Measurements from ENCODE around the gene HOXC13. TPM values are rescaled to one million over a fixed set of nuclear protein-coding genes. Genes with fewer than 3 reads are reported as not detected.

HOXC13 gene
- total RNA-seq, 1 experiment from 2014 or later: not detected

DNA sequence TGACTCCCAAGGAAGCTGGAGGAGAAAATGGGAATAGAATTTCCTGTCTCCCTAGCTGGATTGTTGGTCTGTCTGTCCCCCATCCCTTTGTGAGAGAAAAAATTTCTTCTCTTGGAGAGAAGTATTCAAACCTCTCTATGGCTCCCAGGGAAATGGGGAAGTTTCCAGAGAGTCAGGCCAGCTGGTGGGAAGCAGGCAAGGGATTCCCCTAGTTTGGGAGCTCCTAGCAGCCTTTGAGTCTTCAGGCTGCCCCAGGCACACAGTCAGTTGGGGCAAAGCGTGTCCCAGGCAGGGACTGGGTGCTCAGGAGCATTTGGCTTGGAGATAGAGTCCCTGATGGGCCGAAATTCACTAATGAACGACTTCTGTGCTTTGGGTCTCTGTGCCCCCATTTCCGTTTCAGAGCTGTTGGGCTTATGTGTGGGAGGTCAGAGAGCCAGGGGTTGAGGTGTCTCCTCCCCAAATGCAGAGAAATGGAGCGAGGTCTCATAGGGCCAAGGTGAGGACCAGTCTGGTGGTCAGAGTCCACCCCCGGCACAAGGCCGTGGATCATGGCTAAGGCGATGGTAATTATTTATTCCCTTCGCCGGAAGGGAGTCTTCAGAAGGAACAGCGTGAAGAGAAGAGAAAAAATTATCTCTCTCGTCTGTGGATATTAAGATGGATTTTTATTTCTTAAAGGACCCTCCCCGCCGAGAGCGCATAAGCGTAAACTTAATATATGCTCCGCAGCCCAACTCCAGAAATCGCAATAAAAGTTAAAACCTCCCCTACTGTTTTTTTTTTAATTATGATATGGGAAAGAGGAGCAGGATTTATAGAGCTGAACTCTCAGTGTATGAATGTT, 54.8 kb downstream of the HOXC13 start:
- peaks cover 100% of the 10 kb centered on the region for H3K27me3 Mint-ChIP-seq (ENCODE audit: unreplicated experiment)

DNA sequence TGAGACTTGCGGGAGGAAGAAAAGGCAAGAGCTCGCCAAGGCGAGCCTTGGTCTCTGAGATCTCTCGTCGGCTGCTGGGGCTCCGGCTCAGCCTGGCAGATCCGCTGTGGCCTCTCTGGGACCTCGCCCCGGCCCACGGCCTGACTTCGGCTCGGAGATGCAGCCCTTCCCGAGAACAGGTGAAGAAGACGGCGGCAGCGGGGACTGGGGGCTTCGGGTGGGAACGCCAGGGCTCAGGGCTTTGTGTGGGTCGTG, 55.3 kb downstream of the HOXC13 start:
- Mint-ChIP-seq H3K27me3 (ENCODE audit: unreplicated experiment) (peaks cover 100% of the 10 kb centered on the region), H3K4me3 (ENCODE audit: low read depth, unreplicated experiment) (peak overlapping the region; percentile 64), H3K27ac (ENCODE audit: unreplicated experiment) (no peak overlapping the region), H3K9me3 (ENCODE audit: low read depth, unreplicated experiment) (no peaks in the 10 kb centered on the region), H3K4me1 (ENCODE audit: low read depth, unreplicated experiment) (peaks cover 48% of the 10 kb centered on the region), H3K36me3 (ENCODE audit: insufficient read depth, unreplicated experiment) (peaks cover 15% of the 10 kb centered on the region)
- BruUV-seq (replicated peaks): no TSS peak
- TF ChIP-seq, protein P1, sequence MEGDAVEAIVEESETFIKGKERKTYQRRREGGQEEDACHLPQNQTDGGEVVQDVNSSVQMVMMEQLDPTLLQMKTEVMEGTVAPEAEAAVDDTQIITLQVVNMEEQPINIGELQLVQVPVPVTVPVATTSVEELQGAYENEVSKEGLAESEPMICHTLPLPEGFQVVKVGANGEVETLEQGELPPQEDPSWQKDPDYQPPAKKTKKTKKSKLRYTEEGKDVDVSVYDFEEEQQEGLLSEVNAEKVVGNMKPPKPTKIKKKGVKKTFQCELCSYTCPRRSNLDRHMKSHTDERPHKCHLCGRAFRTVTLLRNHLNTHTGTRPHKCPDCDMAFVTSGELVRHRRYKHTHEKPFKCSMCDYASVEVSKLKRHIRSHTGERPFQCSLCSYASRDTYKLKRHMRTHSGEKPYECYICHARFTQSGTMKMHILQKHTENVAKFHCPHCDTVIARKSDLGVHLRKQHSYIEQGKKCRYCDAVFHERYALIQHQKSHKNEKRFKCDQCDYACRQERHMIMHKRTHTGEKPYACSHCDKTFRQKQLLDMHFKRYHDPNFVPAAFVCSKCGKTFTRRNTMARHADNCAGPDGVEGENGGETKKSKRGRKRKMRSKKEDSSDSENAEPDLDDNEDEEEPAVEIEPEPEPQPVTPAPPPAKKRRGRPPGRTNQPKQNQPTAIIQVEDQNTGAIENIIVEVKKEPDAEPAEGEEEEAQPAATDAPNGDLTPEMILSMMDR (IDR thresholded peaks at IDR 0.05; ENCODE audit: unreplicated experiment): no peak
- intact Hi-C loops (cut with micrococcal nuclease; ENCODE audit: unreplicated experiment): no loop called here
- DNase-seq: no peak
- CTCF ChIA-PET: no interaction called here

More for the DNA sequence above, 54.8 kb downstream of the HOXC13 start:
- peaks cover 15% of the 10 kb centered on the region for H3K36me3 Mint-ChIP-seq (ENCODE audit: insufficient read depth, unreplicated experiment)
- no TSS peak for BruUV-seq (replicated peaks)
- H3K4me1 Mint-ChIP-seq (ENCODE audit: low read depth, unreplicated experiment): peaks cover 53% of the 10 kb centered on the region
- H3K4me3 Mint-ChIP-seq (ENCODE audit: low read depth, unreplicated experiment): peak overlapping the region; percentile 64
- CTCF ChIA-PET: interaction anchor here (1.2 kb wide), 1 partner anchor 37 kb away, joined by 3 read pairs; no protein-coding TSS in a partner anchor
- H3K9me3 Mint-ChIP-seq (ENCODE audit: low read depth, unreplicated experiment): no peaks in the 10 kb centered on the region
- no peak for DNase-seq
- no peak overlapping the region for H3K27ac Mint-ChIP-seq (ENCODE audit: unreplicated experiment)
- TF ChIP-seq, protein P1 (IDR thresholded peaks at IDR 0.05; ENCODE audit: unreplicated experiment): no peak
- intact Hi-C loops (cut with micrococcal nuclease; ENCODE audit: unreplicated experiment): no loop called here

DNA sequence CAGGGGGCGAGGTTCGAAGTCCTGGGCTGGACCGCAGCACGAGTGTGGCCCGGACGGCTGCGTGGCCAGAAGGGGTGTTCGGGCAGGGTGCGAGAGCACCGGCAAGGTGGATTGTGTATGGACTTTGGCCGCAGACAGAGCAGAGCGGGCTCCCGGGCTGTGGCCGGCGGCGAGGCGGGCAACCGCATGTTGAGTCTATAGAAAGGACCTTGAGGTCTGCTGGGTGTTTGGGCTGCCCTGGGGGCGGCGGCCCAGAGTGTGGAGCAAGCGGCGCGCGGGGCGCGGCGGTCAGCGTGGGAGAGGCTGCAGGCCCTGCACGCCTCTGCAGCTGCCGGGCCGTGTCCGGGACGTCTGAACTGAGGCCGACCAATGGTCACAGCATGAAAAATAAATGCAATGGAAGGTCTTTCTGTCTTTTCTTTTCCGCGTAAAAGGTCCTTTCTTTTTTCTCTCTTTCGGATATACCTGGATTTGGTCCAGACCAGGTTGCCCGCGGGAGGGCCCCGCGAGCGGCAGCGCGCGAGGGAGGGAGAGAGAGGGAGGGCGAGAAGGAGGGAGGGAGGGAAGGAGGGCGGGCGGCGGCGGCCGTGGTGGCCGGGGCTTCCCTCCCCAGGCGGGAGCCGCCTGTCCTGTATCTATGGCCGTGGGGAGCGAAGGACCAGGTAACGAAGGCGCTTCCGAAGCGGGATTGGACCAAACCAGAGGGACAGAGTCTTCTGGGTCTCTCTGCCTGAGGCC, 55.8 kb downstream of the HOXC13 start:
- peaks cover 98% of the 10 kb centered on the region for H3K27me3 Mint-ChIP-seq (ENCODE audit: unreplicated experiment)
- no peaks in the 10 kb centered on the region for H3K9me3 Mint-ChIP-seq (ENCODE audit: low read depth, unreplicated experiment)
- DNase-seq: no peak
- H3K4me1 Mint-ChIP-seq (ENCODE audit: low read depth, unreplicated experiment): peaks cover 43% of the 10 kb centered on the region
- TF ChIP-seq, protein P1 (IDR thresholded peaks at IDR 0.05; ENCODE audit: unreplicated experiment): no peak
- peak overlapping the region; percentile 64 for H3K4me3 Mint-ChIP-seq (ENCODE audit: low read depth, unreplicated experiment)
- CTCF ChIA-PET: interaction anchor here (0.6 kb wide), 2 partner anchors 8 to 194 kb away, joined by 4 to 6 read pairs; partner anchors contain the start of gene SMUG1
- H3K36me3 Mint-ChIP-seq (ENCODE audit: insufficient read depth, unreplicated experiment): peaks cover 15% of the 10 kb centered on the region
- intact Hi-C loops (cut with micrococcal nuclease; ENCODE audit: unreplicated experiment): no loop called here
- peak overlapping the region; percentile 59 for H3K27ac Mint-ChIP-seq (ENCODE audit: unreplicated experiment)
- no TSS peak for BruUV-seq (replicated peaks)

DNA sequence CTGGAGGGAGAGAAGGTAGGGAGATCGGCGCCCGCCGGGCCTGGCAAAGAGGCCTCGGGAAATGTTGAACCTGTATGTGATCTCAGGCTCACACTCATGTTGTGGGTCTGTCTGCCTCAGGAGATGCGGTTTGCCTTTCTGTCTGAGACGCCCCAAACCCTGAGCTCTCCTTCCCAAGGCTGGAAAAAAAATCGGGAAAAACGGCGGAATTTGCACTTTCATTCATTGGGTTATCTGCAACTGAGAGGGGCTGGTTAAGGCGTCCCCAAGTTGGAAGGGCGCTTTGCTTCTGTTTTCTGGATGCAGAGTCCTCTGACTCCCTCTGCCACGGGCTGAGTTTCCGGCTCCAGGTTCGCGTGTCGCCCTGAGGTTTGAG, 56.4 kb downstream of the HOXC13 start:
- CTCF ChIA-PET: interaction anchor here (0.6 to 0.7 kb wide), 2 partner anchors 14 to 194 kb away, joined by 6 read pairs; partner anchors contain the start of genes HOXC8 and SMUG1
- Mint-ChIP-seq H3K9me3 (ENCODE audit: low read depth, unreplicated experiment) (no peaks in the 10 kb centered on the region), H3K4me1 (ENCODE audit: low read depth, unreplicated experiment) (peaks cover 37% of the 10 kb centered on the region), H3K36me3 (ENCODE audit: insufficient read depth, unreplicated experiment) (peaks cover 20% of the 10 kb centered on the region), H3K27ac (ENCODE audit: unreplicated experiment) (peak overlapping the region; percentile 59), H3K27me3 (ENCODE audit: unreplicated experiment) (peaks cover 92% of the 10 kb centered on the region), H3K4me3 (ENCODE audit: low read depth, unreplicated experiment) (peak overlapping the region; percentile 64)
- intact Hi-C loops (cut with micrococcal nuclease; ENCODE audit: unreplicated experiment): no loop called here
- BruUV-seq (replicated peaks): no TSS peak
- no peak for DNase-seq
- TF ChIP-seq, protein P1 (IDR thresholded peaks at IDR 0.05; ENCODE audit: unreplicated experiment): no peak

Data from Calu3 (cell line).